HG03558 (cell line): ENCODE measurements around the gene LRRFIP1.

Experiments used
- ATAC-seq: cut with Tn5 transposase; IDR thresholded peaks from one replicate; pipeline ENCODE4 v1.9.1; 2021; ENCODE audit warnings: moderate number of reproducible peaks; ENCODE audit not compliant: unreplicated experiment; ENCODE audit errors: extremely low read depth

LRRFIP1 gene

DNA sequence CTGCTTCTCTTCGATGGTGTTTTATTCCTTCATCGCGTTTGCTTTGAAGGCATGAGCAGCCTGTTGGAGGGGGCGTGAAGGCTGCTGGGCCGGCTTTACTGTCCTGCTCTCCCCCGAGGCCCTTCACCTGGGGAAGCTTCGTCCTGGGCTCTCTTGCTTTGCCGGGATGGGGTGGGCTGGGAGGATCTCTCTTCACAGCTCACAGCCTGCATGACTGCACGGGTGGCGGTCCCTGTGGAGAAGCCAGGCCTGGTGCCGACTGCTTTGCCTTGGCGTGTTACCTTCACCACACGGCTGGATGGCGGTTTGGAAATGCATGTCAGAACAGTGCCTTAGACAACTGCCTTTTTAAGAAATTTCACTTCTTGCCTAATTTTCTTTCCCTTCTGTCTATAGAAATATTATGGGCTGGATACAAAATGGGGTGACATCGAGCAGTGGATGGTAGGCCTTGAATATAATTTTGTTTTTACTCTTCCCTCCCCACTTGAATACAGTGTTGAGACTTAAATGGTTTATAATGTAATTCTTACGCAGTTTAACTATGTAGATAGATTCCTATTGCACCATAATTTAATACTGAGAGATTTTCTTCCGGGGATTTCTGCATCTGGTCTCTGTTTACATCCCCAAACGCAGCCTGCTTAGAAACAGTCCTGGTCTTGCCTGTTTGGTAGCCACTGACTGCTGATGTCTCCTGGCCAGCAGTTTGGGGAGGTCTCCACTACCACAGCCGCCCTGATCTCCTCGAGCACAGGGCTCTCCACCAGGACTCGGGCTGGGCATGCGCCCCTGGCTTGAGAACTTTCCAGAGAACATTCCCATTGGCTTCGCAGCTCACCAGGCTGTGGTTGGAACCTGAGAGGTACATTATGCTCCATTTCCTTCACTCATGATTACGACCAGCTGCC is 90.2 kb downstream of the LRRFIP1 start:
- no peak for ATAC-seq

DNA sequence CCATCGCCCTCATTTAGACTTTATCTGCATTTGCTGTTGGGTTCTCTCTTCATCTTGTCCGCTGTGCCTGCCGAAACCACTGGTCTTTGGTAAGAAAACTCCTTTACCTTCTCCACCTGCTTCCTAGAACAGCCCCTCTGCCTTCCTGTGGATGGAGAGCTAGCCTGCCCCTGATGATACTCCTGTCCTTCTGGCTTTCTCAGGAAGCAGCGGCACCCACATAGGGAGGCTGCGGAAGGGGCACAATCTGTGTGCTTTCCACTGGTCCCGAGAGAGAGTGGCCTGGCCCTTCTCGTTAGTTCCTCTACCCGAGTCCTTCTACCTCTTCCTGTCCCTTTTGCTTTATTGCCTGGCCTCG is 90.9 kb downstream of the LRRFIP1 start:
- ATAC-seq = no peak

DNA sequence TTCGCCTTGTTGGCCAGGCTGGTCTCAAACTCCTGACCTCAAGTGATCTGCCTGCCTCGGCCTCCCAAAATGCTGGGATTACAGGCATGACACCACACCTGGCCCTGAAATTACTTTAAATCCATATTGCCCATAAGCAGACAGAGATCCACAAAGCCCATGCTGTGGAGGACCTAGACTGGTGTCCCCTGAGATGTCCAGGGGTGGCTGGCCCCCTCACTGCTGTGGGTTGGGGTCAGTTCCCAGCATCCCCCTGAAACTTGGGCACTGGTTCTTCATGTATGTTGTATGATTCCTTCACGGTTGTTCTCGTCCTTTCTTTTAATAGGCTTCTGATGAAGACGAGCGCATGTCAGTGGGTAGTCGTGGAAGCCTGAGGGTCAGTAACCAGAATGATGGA is 93.1 kb downstream of the LRRFIP1 start:
- ATAC-seq = no peak

DNA sequence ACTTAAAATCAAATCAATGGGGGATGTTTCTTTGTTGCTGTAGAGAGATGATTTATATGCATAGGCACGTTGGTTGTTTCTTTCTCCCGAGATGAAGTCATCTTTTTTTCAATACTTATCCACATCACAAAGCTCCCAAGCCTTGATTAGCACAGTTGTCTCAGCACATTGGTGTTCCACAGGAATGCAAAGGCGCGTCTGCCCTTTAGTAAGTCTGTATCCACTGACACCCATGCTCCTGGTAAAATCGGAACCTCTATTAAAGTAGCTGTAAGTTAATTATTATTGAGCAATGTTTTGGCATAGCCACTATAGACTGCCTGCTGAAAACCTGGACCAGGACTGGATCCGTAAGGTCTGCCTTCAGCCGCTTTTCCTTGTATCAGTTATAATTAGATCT is 93.6 kb downstream of the LRRFIP1 start:
- no peak for ATAC-seq

DNA sequence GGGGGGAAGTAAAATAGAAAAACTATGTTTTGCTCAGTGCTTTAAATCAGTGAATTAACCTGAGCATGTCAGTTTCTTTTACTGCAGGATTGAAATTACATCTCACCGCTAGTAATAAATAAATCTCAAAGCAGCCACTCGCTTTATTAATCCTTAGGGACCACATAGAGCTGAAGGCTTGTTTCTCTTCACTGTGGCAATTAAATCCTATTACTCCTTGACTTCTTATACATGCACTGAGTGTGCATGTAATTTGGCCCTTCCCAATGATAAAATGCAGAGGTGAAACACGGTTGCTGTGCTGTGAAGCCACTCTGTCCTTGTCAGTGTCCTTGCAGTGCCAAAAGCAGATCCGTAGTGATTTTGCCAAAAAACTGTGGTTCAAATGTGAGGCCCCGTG is 94.1 kb downstream of the LRRFIP1 start:
- ATAC-seq = no peak

- no peak for ATAC-seq
Observed at GRCh38 chr2:237722616-237723015, 95.2 kb downstream of the LRRFIP1 start.

DNA sequence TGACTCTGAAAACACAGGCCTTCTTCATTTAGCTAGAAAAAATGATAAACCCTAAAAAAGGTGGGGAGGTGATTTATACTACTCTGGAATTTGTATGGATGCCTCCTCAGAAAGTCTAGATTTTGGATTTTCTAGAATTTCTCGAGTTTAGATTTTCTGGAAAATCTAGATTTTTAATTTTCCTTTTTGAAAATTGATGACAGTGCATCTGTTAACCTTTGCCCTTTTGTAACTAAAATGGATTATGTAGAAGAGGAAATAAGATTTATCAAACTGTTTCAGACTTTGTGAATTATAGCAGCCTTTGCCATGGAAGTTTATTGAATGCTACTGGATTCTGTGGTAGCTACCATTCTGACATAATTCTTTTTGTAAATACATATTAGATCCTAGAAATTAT is 95.6 kb downstream of the LRRFIP1 start:
- ATAC-seq = no peak

- no peak for ATAC-seq
Observed at GRCh38 chr2:237723602-237724001, 96.2 kb downstream of the LRRFIP1 start.

DNA sequence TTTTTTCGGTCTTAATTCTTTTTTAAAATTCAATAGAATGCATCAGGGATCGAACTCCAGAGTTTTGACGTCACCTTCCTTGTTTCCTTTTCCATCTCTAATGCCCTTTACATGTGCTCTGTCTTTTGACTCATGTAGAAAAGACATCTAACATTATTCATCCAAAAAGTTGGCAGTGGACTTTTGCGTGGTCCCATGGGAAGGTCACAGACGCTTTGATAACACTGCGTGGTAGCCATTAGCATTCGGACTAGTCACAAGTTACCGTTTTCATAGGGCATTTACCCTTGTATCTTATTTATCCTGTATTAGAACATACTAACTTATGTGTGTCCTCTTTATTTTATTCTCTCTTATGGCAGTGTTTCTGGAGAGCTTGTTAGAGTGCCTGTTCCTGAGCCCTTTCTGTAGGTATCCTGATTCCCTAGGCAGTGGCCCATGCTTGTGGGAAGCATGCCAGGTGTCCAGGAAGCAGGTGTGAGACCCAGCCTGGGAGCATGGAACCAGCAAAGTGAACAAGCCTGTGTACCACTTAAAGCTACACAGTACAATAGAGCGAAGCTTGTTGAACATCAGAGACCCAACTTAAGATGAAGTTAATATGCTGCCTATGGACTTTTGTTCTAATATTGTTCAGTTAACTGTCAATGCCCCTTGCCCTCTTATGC is 97.6 kb downstream of the LRRFIP1 start:
- ATAC-seq = no peak

DNA sequence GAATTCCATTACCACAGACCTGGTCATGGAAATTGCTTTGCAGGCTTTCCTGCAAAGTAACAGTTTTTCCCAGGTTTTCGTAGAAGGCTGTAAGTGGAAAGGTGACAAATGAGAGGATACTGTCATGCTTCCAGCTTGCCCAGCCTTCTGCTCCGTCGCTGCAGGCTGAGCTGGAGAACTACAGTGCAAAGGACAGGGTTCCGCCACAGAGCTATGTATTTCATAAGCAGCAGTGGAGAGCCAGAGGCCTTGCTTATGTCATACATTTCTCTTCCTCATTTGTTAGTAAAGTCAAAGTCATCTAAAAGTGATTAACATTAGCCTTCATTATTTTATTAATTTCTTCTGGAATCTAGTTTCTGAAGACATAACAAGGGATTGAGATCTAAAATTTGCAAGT is 98.3 kb downstream of the LRRFIP1 start:
- no peak for ATAC-seq

- ATAC-seq = no peak
Observed at GRCh38 chr2:237726401-237726830, 99.0 kb downstream of the LRRFIP1 start.

- ATAC-seq = no peak
Observed at GRCh38 chr2:237727363-237727762, 100.0 kb downstream of the LRRFIP1 start.

GRCh38 chr2:237729681-237730475 is 102.5 kb downstream of the LRRFIP1 start:
- ATAC-seq = no peak

DNA sequence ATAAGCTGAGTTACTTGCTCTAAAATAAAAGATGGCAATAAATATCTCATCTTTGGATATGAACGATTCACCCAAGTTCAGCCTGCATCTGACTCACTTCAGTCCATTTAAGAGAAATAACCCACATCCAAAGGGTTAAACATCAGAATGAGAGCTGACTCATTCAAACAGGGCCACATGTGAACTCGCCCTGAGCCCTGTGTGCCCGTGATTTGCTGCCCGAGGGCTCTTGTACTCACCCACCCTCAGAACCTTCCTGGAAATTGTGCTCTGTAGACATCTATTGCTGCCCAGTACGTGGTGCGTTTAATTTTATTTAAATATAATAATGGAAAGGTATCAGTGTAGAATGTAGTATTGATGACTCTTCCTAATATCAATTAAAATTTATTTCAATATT is 104.3 kb downstream of the LRRFIP1 start:
- ATAC-seq = no peak

DNA sequence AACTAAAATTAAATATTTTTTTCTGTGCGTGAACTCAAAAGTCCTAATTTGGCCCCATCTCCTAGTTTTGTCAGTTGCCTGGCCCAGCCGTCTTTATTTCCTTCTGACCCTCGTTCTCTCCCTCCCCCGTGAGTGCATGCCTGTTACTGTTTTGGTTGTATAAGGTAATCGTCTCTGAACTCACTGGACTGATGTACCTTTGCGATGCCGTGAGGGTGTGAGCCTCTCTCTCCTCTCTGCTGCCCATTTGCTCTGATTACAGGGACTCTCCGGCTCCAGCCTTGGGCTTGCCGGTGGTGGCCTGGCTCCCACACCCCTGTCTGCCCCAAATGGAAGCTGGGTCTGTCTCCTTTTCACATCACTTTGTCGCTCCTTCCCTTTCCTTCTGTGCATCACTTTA is 104.7 kb downstream of the LRRFIP1 start:
- ATAC-seq = no peak

DNA sequence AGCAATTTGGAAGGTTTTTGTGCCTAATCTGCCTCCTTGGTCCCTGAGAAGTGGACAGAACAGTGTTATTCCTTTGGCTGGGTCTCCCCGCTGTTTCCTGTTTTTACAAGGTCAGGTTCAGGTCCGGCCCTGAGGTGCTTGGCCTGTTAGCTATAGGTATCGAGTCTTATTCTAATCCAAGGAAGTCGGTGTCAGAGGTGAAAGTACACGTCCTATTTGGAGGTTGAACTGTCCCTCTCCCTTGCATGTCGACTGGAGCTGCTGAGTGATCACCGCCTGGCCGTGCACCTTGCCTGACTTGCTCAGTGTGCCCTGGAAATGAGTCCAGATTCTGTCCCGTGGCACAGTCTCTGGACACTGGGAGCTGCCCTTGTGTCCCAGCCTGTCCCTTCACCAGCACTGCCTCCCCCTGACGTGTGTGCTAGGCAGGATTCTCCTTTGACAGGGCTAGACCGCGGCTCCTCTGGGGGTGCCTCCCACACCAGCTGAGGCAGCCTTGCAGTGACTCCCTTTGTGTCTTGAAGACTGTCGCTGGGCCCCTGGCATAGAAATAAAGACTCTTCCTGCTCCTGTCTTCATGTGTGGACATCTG is 105.5 kb downstream of the LRRFIP1 start:
- no peak for ATAC-seq

GRCh38 chr2:237733677-237734300 is 106.4 kb downstream of the LRRFIP1 start:
- no peak for ATAC-seq

GRCh38 chr2:237734905-237735623 is 107.7 kb downstream of the LRRFIP1 start:
- ATAC-seq = no peak

DNA sequence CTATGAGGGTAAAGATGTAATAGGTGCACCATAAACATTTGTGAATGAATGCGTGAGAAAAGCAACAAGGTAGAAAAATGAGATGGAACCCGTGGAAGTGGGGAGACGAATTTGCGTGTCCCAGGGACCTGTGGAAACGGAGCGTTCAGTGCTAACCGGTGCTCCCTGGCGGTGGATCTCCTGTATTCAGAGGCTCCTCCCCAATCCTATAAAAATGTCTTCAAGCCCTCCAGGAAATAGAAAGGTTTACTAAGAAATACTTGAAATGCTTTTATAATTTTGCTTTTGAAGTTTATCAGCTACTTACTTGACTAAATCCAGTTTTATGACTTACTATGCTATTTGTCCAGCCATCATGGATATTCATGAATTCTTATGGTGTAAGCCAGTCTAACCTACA is 108.4 kb downstream of the LRRFIP1 start:
- ATAC-seq = no peak
